Keratinocyte (primary cell): Measurements from ENCODE around the gene FRY.

ENCODE experiments used
- EZH2 ChIP-seq: IDR thresholded peaks from one replicate; pipeline ENCODE4 v1.6.1; 2012; ENCODE audit warnings: inconsistent platforms, mild to moderate bottlenecking, low read length, moderate library complexity
- TF ChIP-seq, protein P1 (sequence below), 3 experiments: IDR thresholded peaks in 1 of 3; conservative IDR thresholded peaks in 1 of 3; optimal IDR thresholded peaks in 1 of 3; 2 replicates in 2 of 3; 3 replicates in 1 of 3; pipeline versions ENCODE3 to v1.5.1; 2011; ENCODE audit warnings: low read length in 3 of 3, mild to moderate bottlenecking in 3 of 3, moderate library complexity in 2 of 3, control low read depth in 1 of 3, inconsistent platforms in 1 of 3; ENCODE audit not compliant: insufficient read depth in 2 of 3; ENCODE audit errors: extremely low read depth in 1 of 3

DNA sequence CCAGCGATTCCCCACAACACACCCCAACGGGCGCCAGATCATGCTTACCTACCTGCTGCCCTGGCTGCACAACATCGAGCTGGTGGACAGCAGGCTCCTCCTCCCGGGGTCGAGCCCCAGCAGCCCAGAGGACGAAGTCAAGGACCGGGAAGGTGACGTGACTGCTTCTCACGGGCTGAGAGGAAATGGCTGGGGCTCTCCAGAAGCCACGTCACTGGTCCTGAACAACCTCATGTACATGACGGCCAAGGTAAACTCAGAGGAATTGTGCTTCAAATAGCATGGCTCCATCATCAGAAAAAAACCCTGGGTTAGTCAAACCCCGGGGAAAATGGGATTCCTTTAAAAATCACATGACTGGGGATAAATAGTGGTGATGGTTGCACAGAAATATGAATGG lies 177.3 kb downstream of the FRY start:
- TF ChIP-seq, protein P1, sequence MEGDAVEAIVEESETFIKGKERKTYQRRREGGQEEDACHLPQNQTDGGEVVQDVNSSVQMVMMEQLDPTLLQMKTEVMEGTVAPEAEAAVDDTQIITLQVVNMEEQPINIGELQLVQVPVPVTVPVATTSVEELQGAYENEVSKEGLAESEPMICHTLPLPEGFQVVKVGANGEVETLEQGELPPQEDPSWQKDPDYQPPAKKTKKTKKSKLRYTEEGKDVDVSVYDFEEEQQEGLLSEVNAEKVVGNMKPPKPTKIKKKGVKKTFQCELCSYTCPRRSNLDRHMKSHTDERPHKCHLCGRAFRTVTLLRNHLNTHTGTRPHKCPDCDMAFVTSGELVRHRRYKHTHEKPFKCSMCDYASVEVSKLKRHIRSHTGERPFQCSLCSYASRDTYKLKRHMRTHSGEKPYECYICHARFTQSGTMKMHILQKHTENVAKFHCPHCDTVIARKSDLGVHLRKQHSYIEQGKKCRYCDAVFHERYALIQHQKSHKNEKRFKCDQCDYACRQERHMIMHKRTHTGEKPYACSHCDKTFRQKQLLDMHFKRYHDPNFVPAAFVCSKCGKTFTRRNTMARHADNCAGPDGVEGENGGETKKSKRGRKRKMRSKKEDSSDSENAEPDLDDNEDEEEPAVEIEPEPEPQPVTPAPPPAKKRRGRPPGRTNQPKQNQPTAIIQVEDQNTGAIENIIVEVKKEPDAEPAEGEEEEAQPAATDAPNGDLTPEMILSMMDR (optimal IDR thresholded peaks at IDR 0.05 in 1 of 3, IDR thresholded peaks at IDR 0.05 in 1 of 3, conservative IDR thresholded peaks at IDR 0.05 in 1 of 3; ENCODE audit: extremely low read depth in 1 of 3, insufficient read depth in 2 of 3, low read length in 3 of 3), result no peak
- TF ChIP-seq EZH2, result no peak
